GM12878 (cell line): ENCODE measurements around the gene ADGRV1. TPM values are rescaled to one million over a fixed set of nuclear protein-coding genes. Genes with fewer than 3 reads are reported as not detected.

Experiments
- ATAC-seq: fragments of 200-7000 bp; cut with Tn5 transposase; 3 replicates; pipeline ENCODE4 v1.9.1; 2020; ENCODE audit warnings: mild to moderate bottlenecking, moderate library complexity
- BruUV-seq: library from RNA; stranded (reverse); fragments of 400-500 nt; replicated peaks from 2 replicates; lab custom pipeline; 2021; lab: Mats Ljungman, UMichigan
- CTCF ChIA-PET: fragments of 300-600 bp; sonication (Branson Sonifier 250); formaldehyde crosslinking; extraction: SDS; loops from one replicate; lab custom pipeline; 2021; ENCODE audit warnings: inconsistent platforms; lab: Yijun Ruan, JAX
- POLR2A ChIA-PET: fragments of 350-600 bp; formaldehyde crosslinking; extraction: SDS; loops from one replicate; lab custom pipeline; 2021; ENCODE audit warnings: inconsistent platforms; lab: Charles Lee
- RAD21 ChIA-PET: fragments of 300-600 bp; sonication (Branson Sonifier 250); formaldehyde crosslinking; loops from one replicate; lab custom pipeline; 2023; ENCODE audit warnings: antibody characterized with exemption; ENCODE audit not compliant: unreplicated experiment; lab: Charles Lee
- SMC1A ChIA-PET: fragments of 300-600 bp; sonication (Branson Sonifier 250); formaldehyde crosslinking; loops from one replicate; lab custom pipeline; 2023; ENCODE audit not compliant: unreplicated experiment, uncharacterized antibody; lab: Charles Lee
- DNase-seq: peaks from one replicate; pipeline ENCODE4 v3.0.0-alpha.2; 2011; ENCODE audit warnings: low read depth, low spot score
- FAIRE-seq: peaks from 3 replicates; lab custom pipeline; 2011; peaks lifted over from hg19 to GRCh38; lab: Jason Lieb, UNC
- H2AFZ ChIP-seq: 2 replicates; pipeline ENCODE4 v1.6.0; 2011; ENCODE audit warnings: low read depth, low read length, control low read depth; ENCODE audit not compliant: control insufficient read depth
- H3K27ac ChIP-seq: 2 replicates; pipeline ENCODE4 v1.5.1; 2011; ENCODE audit warnings: control low read depth; ENCODE audit not compliant: control insufficient read depth, insufficient read depth
- H3K27me3 ChIP-seq, 2 experiments: replicated peaks in 1 of 2; 2 replicates each; pipeline versions ENCODE4 v1.6.0 to v1.6.1; 2011; ENCODE audit warnings: low read length in 1 of 2; ENCODE audit not compliant: control insufficient read depth in 2 of 2, insufficient read depth in 2 of 2
- H3K36me3 ChIP-seq, 2 experiments: 2 replicates each; pipeline ENCODE4 v1.5.1; 2011; ENCODE audit warnings: low read length in 1 of 2; ENCODE audit not compliant: control insufficient read depth in 2 of 2, insufficient read depth in 2 of 2
- H3K4me1 ChIP-seq: 2 replicates; pipeline ENCODE4 v1.6.1; 2011; ENCODE audit warnings: mild to moderate bottlenecking, low read length, moderate library complexity, mixed read lengths; ENCODE audit not compliant: control insufficient read depth, insufficient read depth
- H3K4me2 ChIP-seq: 2 replicates; pipeline ENCODE4 v1.6.0; 2011; ENCODE audit warnings: control low read depth; ENCODE audit not compliant: control insufficient read depth, insufficient read depth
- H3K4me3 ChIP-seq: fragments of 200-600 bp; sonication (generic); 2 replicates; pipeline ENCODE4 v1.5.1; 2016
- H3K79me2 ChIP-seq: 2 replicates; pipeline ENCODE4 v1.6.0; 2011; ENCODE audit warnings: low read length; ENCODE audit not compliant: control insufficient read depth, insufficient read depth
- H3K9ac ChIP-seq: 2 replicates; pipeline ENCODE4 v1.8.0; 2011; ENCODE audit warnings: low read length, control low read depth, mixed read lengths; ENCODE audit not compliant: control insufficient read depth, insufficient read depth
- H3K9me3 ChIP-seq: replicated peaks from 3 replicates; pipeline ENCODE4 v1.5.1; 2011; ENCODE audit warnings: mild to moderate bottlenecking, low read length; ENCODE audit not compliant: control insufficient read depth, insufficient read depth
- H4K20me1 ChIP-seq: 2 replicates; pipeline ENCODE4 v1.6.0; 2011; ENCODE audit not compliant: control insufficient read depth, insufficient read depth
- EGR1 ChIP-seq, 2 experiments: IDR thresholded peaks; 1 replicate in 1 of 2; 2 replicates in 1 of 2; pipeline ENCODE4 v1.6.1; 2011 to 2012; ENCODE audit warnings: low read depth in 2 of 2, low read length in 2 of 2, borderline replicate concordance in 1 of 2, mild to moderate bottlenecking in 1 of 2, moderate library complexity in 1 of 2
- EP300 ChIP-seq, 2 experiments: fragments of 150-350 bp in 1 of 2; IDR thresholded peaks; 2 replicates each; pipeline ENCODE4 v1.6.1; 2011 to 2012; ENCODE audit warnings: low read depth in 2 of 2, low read length in 2 of 2, borderline replicate concordance in 1 of 2, improper control_type of control experiment in 1 of 2, inconsistent platforms in 1 of 2; ENCODE audit not compliant: control insufficient read depth in 1 of 2
- ESRRA ChIP-seq: IDR thresholded peaks from 2 replicates; pipeline ENCODE4 v1.6.1; 2012; ENCODE audit warnings: mild to moderate bottlenecking, low read length, improper control_type of control experiment
- HDAC2 ChIP-seq: fragments of 200-600 bp; sonication (generic); IDR thresholded peaks from 2 replicates; pipeline ENCODE4 v1.6.1; 2017
- IKZF2 ChIP-seq, 2 experiments: fragments of 450-650 bp; IDR thresholded peaks; 2 replicates each; pipeline ENCODE4 v1.6.1; 2017; ENCODE audit warnings: mild to moderate bottlenecking in 2 of 2, moderate library complexity in 2 of 2
- NRF1 ChIP-seq: conservative IDR thresholded peaks from 2 replicates; pipeline ENCODE4 v1.6.1; 2011; ENCODE audit warnings: mild to moderate bottlenecking, low read depth, low read length, improper control_type of control experiment
- SMC3 ChIP-seq: IDR thresholded peaks from 2 replicates; pipeline ENCODE4 v1.6.1; 2011; ENCODE audit warnings: low read length, improper control_type of control experiment, borderline replicate concordance
- ZBTB4 ChIP-seq: fragments of 450-650 bp; formaldehyde crosslinking; IDR thresholded peaks from 2 replicates; pipeline ENCODE4 v1.4.0; 2022; ENCODE audit warnings: mild to moderate bottlenecking, moderate library complexity
- ZNF274 ChIP-seq: IDR thresholded peaks from one replicate; pipeline ENCODE4 v1.8.0; 2011; ENCODE audit not compliant: insufficient read length, insufficient read depth
- WGBS: methylation state at CpG from one replicate; pipeline ENCODE4 v1.1.6; 2016; ENCODE audit warnings: low lambda C conversion rate; ENCODE audit not compliant: insufficient replicate concordance, insufficient coverage; ENCODE audit errors: missing lambda C conversion rate; 5-methylcytosine and 5-hydroxymethylcytosine counted together
- in situ Hi-C: fragments of 300-500 bp; cut with MboI; formaldehyde crosslinking; loops from 9 replicates; pipeline ENCODE4 v1.14.3; 2018; ENCODE audit warnings: mixed read lengths
- intact Hi-C: fragments of 100-400 bp; cut with micrococcal nuclease; formaldehyde crosslinking; loops from one replicate; pipeline ENCODE4 v1.14.2; 2022; ENCODE audit not compliant: unreplicated experiment
- polyA plus RNA-seq, 11 experiments: library from polyadenylated mRNA; depleted of rRNA in 4 of 11; unstranded in 6 of 11; stranded (reverse) in 5 of 11; fragments of >200 nt; fragmentation: Nextera tagmentation in 4 of 11; fragmentation: Illumina TruSeq in 1 of 11; extraction: Ambion mirVana in 4 of 11; extraction: Trizol in 1 of 11; gene quantifications; 1 replicate in 1 of 11; 2 replicates in 10 of 11; pipeline versions ENCODE4 v1.2.1 to v1.2.3, GENCODE V29; 2011 to 2016; ENCODE audit warnings: inconsistent platforms in 2 of 11, missing spikeins in 2 of 11, low read depth in 1 of 11
- total RNA-seq, 4 experiments: library from RNA; depleted of rRNA in 3 of 4; stranded (reverse); fragments of >200 nt in 3 of 4; fragmentation: Illumina TruSeq in 1 of 4; extraction: Trizol in 1 of 4; gene quantifications; 2 replicates each; pipeline versions ENCODE4 v1.2.1 to v1.2.3, GENCODE V29; 2013 to 2021
- TF ChIP-seq, protein P1 (sequence below): fragments of 450-650 bp; formaldehyde crosslinking; IDR thresholded peaks from 2 replicates; pipeline ENCODE4 v1.4.0; 2020; ENCODE audit warnings: mild to moderate bottlenecking, moderate library complexity

ADGRV1 gene
- total and polyA plus RNA-seq, 10 of the 15 experiments (the other 5 are each of a cell fraction or from before 2014, with no cell fraction given) = 0.04 to 8.1 (median 0.16) TPM; not detected in 1

GRCh38 chr5:90621848-90622247 is 63.3 kb downstream of the ADGRV1 start:
- H3K36me3 ChIP-seq = no peaks in the 10 kb centered on the region
- TF ChIP-seq IKZF2 (IDR thresholded peaks at IDR 0.05) = no peak
- TF ChIP-seq, all 136 proteins: peak for 0
- Histone ChIP-seq H3K27me3 (no peaks in the 10 kb centered on the region), H3K4me2 (no peak overlapping the region), H2AFZ (peak overlapping the region; percentile 58; the same call in 1 of the 2 replicates), H4K20me1 (no peaks in the 10 kb centered on the region), H3K79me2 (no peaks in the 10 kb centered on the region), H3K9me3 (no peaks in the 10 kb centered on the region), H3K4me3 (no peak overlapping the region), H3K9ac (no peak overlapping the region), H3K4me1 (no peaks in the 10 kb centered on the region), H3K27ac (no peak overlapping the region)
- intact Hi-C loops = no loop called here
- POLR2A ChIA-PET = no interaction called here
- SMC1A ChIA-PET = interaction anchor here (1.0 to 1.3 kb wide), 3 partner anchors 10 to 29 kb away, joined by 3 to 4 read pairs (median 3); no protein-coding TSS in a partner anchor
- no TSS peak for BruUV-seq
- DNase-seq (no peak), ATAC-seq (no peak), FAIRE-seq (no peak)
- RAD21 ChIA-PET = no interaction called here
- in situ Hi-C loops = no loop called here
- 61% methylated on average over 3 of the region's 3 CpGs for WGBS
- CTCF ChIA-PET = interaction anchor here (1.1 to 1.2 kb wide), 2 partner anchors 9 to 69 kb away, joined by 3 read pairs; no protein-coding TSS in a partner anchor

DNA sequence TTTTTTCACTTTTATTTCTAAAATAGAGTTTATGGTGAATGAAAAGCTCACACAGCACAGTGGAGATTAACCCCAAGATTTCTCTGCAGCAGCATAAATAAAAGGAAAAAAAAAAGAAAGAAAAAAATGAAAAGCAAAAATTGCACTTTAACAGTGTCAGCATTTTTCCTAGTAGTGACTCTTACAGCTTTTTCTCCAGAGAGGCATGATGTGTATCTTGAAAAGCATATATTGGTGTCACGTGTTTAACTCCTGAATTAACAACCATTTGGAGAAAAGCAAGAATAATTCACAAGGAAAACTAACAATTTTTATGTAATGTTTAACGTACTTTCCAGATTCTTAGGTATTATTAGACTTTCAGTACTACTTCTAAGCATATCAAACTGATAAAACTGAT is 67.9 kb downstream of the ADGRV1 start:
- Histone ChIP-seq H3K27me3 (no peaks in the 10 kb centered on the region), H3K9ac (no peak overlapping the region), H3K79me2 (no peaks in the 10 kb centered on the region), H4K20me1 (no peaks in the 10 kb centered on the region), H2AFZ (no peak overlapping the region), H3K27ac (no peak overlapping the region), H3K4me1 (no peaks in the 10 kb centered on the region), H3K4me3 (no peak overlapping the region), H3K9me3 (no peaks in the 10 kb centered on the region), H3K4me2 (no peak overlapping the region), H3K36me3 (no peaks in the 10 kb centered on the region)
- FAIRE-seq = peak; percentile 65
- intact Hi-C loops = no loop called here
- ATAC-seq = no peak
- CTCF ChIA-PET = no interaction called here
- in situ Hi-C loops = no loop called here
- SMC1A ChIA-PET = interaction anchor here (1.1 kb wide), 1 partner anchor 11 kb away, joined by 5 read pairs; no protein-coding TSS in a partner anchor
- no TSS peak for BruUV-seq
- RAD21 ChIA-PET = no interaction called here
- 3% methylated on average over 2 of the region's 2 CpGs for WGBS
- no peak for DNase-seq
- POLR2A ChIA-PET = no interaction called here
- TF ChIP-seq SMC3 (no peak), ZNF274 (no peak), EP300 (IDR thresholded peaks at IDR 0.05; ENCODE audit: borderline replicate concordance in 1 of 2, control insufficient read depth in 1 of 2, low read depth in 2 of 2, low read length in 2 of 2) (no peak), EGR1 (IDR thresholded peaks at IDR 0.05; ENCODE audit: borderline replicate concordance in 1 of 2, low read depth in 2 of 2, low read length in 2 of 2) (no peak), ESRRA (no peak), ZBTB4 (CRISPR knock-in tag) (no peak), NRF1 (no peak), HDAC2 (no peak)
- TF ChIP-seq, protein P1, sequence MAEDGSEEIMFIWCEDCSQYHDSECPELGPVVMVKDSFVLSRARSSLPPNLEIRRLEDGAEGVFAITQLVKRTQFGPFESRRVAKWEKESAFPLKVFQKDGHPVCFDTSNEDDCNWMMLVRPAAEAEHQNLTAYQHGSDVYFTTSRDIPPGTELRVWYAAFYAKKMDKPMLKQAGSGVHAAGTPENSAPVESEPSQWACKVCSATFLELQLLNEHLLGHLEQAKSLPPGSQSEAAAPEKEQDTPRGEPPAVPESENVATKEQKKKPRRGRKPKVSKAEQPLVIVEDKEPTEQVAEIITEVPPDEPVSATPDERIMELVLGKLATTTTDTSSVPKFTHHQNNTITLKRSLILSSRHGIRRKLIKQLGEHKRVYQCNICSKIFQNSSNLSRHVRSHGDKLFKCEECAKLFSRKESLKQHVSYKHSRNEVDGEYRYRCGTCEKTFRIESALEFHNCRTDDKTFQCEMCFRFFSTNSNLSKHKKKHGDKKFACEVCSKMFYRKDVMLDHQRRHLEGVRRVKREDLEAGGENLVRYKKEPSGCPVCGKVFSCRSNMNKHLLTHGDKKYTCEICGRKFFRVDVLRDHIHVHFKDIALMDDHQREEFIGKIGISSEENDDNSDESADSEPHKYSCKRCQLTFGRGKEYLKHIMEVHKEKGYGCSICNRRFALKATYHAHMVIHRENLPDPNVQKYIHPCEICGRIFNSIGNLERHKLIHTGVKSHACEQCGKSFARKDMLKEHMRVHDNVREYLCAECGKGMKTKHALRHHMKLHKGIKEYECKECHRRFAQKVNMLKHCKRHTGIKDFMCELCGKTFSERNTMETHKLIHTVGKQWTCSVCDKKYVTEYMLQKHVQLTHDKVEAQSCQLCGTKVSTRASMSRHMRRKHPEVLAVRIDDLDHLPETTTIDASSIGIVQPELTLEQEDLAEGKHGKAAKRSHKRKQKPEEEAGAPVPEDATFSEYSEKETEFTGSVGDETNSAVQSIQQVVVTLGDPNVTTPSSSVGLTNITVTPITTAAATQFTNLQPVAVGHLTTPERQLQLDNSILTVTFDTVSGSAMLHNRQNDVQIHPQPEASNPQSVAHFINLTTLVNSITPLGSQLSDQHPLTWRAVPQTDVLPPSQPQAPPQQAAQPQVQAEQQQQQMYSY (CRISPR knock-in tag) = no peak
